K562 (cell line): ENCODE measurements around the gene KCNC4. TPM values are rescaled to one million over a fixed set of nuclear protein-coding genes. Genes with fewer than 3 reads are reported as not detected.

ENCODE experiments used
- ATAC-seq: fragments of 200-7000 bp; cut with Tn5 transposase; 3 replicates; pipeline ENCODE4 v1.9.1; 2020; ENCODE audit warnings: moderate library complexity
- BruUV-seq: library from RNA; stranded (reverse); fragments of 400-500 nt; replicated peaks from 2 replicates; lab custom pipeline; 2021; lab: Mats Ljungman, UMichigan
- CTCF ChIA-PET: fragments of 300-600 bp; formaldehyde crosslinking; extraction: SDS; loops from one replicate; lab custom pipeline; 2021; ENCODE audit warnings: low intra/inter-chr PET ratio; lab: Yijun Ruan, JAX
- POLR2A ChIA-PET: fragments of 300-600, 350-650 bp; sonication (Branson Sonifier 250); formaldehyde crosslinking; extraction: SDS; loops from one replicate; lab custom pipeline; 2021; ENCODE audit warnings: antibody characterized with exemption, inconsistent platforms; lab: Yijun Ruan, JAX
- DNase-seq, 4 experiments: peaks; one replicate each; pipeline versions ENCODE4 v3.0.0 to v3.0.0-alpha.2; 2011 to 2018; ENCODE audit warnings: low spot score in 3 of 4, mixed read lengths in 3 of 4; ENCODE audit errors: extremely low read depth in 1 of 4
- FAIRE-seq: peaks from 2 replicates; lab custom pipeline; 2011; peaks lifted over from hg19 to GRCh38; lab: Jason Lieb, UNC
- H2AFZ ChIP-seq: 2 replicates; pipeline ENCODE4 v1.6.0; 2011; ENCODE audit warnings: low read depth, low read length, control low read depth, inconsistent platforms
- H3K27ac ChIP-seq: fragments of 200-600 bp; 3 replicates; pipeline ENCODE4 v1.8.0; 2011; ENCODE audit warnings: low read depth, mild to moderate bottlenecking, control low read depth, inconsistent platforms, low read length, moderate library complexity, mixed read lengths; ENCODE audit errors: extremely low read depth
- H3K27me3 ChIP-seq, 2 experiments: fragments of 300-600 bp in 1 of 2; 2 replicates in 1 of 2; 3 replicates in 1 of 2; pipeline versions ENCODE4 v1.6.0 to v1.8.0; 2011; ENCODE audit warnings: inconsistent platforms in 2 of 2, low read length in 2 of 2, mild to moderate bottlenecking in 1 of 2, mixed read lengths in 1 of 2, moderate library complexity in 1 of 2; ENCODE audit not compliant: control insufficient read depth in 2 of 2, insufficient read depth in 2 of 2
- H3K36me3 ChIP-seq: fragments of 300-600 bp; 3 replicates; pipeline ENCODE4 v1.8.0; 2011; ENCODE audit warnings: mild to moderate bottlenecking, low read length, inconsistent platforms; ENCODE audit not compliant: control insufficient read depth, insufficient read depth
- H3K4me1 ChIP-seq, 2 experiments: fragments of 200-600 bp in 1 of 2; replicated peaks in 1 of 2; 2 replicates in 1 of 2; 3 replicates in 1 of 2; pipeline versions ENCODE4 v1.5.1 to v1.8.0; 2011; ENCODE audit warnings: inconsistent platforms in 2 of 2, low read length in 2 of 2, mild to moderate bottlenecking in 1 of 2, mixed read lengths in 1 of 2, moderate library complexity in 1 of 2; ENCODE audit not compliant: control insufficient read depth in 2 of 2, insufficient read depth in 2 of 2
- H3K4me2 ChIP-seq: 2 replicates; pipeline ENCODE4 v1.6.1; 2011; ENCODE audit warnings: low read length, control low read depth, inconsistent platforms, mixed read lengths; ENCODE audit not compliant: insufficient read depth
- H3K4me3 ChIP-seq: fragments of 200-600 bp; sonication (generic), shearing (Covaris generic); 2 replicates; pipeline ENCODE4 v1.5.1; 2016; ENCODE audit warnings: control low read depth, inconsistent platforms
- H3K79me2 ChIP-seq: fragments of 200-600 bp; 3 replicates; pipeline ENCODE4 v1.8.0; 2011; ENCODE audit warnings: low read length, inconsistent platforms; ENCODE audit not compliant: control insufficient read depth, insufficient read depth
- H3K9ac ChIP-seq, 2 experiments: 2 replicates each; pipeline versions ENCODE4 v1.6.0 to v1.6.1; 2011; ENCODE audit warnings: low read depth in 2 of 2, low read length in 2 of 2, control low read depth in 1 of 2, inconsistent platforms in 1 of 2, mild to moderate bottlenecking in 1 of 2, mixed read lengths in 1 of 2; ENCODE audit not compliant: insufficient read depth in 1 of 2
- H3K9me1 ChIP-seq: one replicate; pipeline ENCODE4 v1.6.0; 2011; ENCODE audit warnings: inconsistent platforms, mild to moderate bottlenecking, low read length, moderate library complexity; ENCODE audit not compliant: control insufficient read depth, insufficient read depth
- H3K9me3 ChIP-seq: replicated peaks from 2 replicates; pipeline ENCODE4 v1.5.1; 2011; ENCODE audit warnings: low read depth, low read length, inconsistent platforms; ENCODE audit not compliant: control insufficient read depth, insufficient read depth
- H4K20me1 ChIP-seq: replicated peaks from 2 replicates; pipeline ENCODE4 v1.6.1; 2011; ENCODE audit warnings: low read length, inconsistent platforms, mixed read lengths; ENCODE audit not compliant: control insufficient read depth, insufficient read depth
- ARHGAP35 ChIP-seq: fragments of 450-650 bp; IDR thresholded peaks from 2 replicates; pipeline ENCODE4 v1.6.1; 2018; ENCODE audit not compliant: partially characterized antibody
- ATF3 ChIP-seq, 2 experiments: fragments of 450-650 bp in 1 of 2; sonication (generic) in 1 of 2; formaldehyde crosslinking in 1 of 2; IDR thresholded peaks in 1 of 2; conservative IDR thresholded peaks in 1 of 2; 2 replicates each; pipeline versions ENCODE4 v1.6.1 to v1.8.1; 2016 to 2023; ENCODE audit warnings: mild to moderate bottlenecking in 2 of 2, moderate library complexity in 2 of 2, inconsistent platforms in 1 of 2, missing genetic modification reagents in 1 of 2
- HDAC2 ChIP-seq: fragments of 450-650 bp; IDR thresholded peaks from 2 replicates; pipeline ENCODE4 v1.6.1; 2016; ENCODE audit warnings: mild to moderate bottlenecking
- KDM2B ChIP-seq: fragments of 250-450 bp; sonication (Bioruptor Pico); IDR thresholded peaks from 2 replicates; pipeline ENCODE4 v1.8.0; 2021; ENCODE audit warnings: mild to moderate bottlenecking, moderate library complexity
- MTA2 ChIP-seq: fragments of 450-650 bp; IDR thresholded peaks from 2 replicates; pipeline ENCODE4 v1.6.1; 2016; ENCODE audit warnings: low read depth
- MYC ChIP-seq, 2 experiments: fragments of 250-450 bp in 1 of 2; sonication (Bioruptor Pico) in 1 of 2; IDR thresholded peaks; 2 replicates each; pipeline versions ENCODE4 v1.5.1 to v1.6.1; 2012 to 2021; ENCODE audit warnings: low read depth in 2 of 2, borderline replicate concordance in 1 of 2, improper control_type of control experiment in 1 of 2, low read length in 1 of 2, mild to moderate bottlenecking in 1 of 2, moderate library complexity in 1 of 2
- PTRF ChIP-seq: fragments of 450-650 bp; IDR thresholded peaks from 2 replicates; pipeline ENCODE4 v1.6.1; 2016; ENCODE audit warnings: mild to moderate bottlenecking, missing genetic modification characterization, missing compliant biosample characterization
- SIRT6 ChIP-seq: IDR thresholded peaks from one replicate; pipeline ENCODE4 v1.6.1; 2012; ENCODE audit warnings: low read depth, mild to moderate bottlenecking, control low read depth, inconsistent platforms, low read length, moderate library complexity
- TCF15 ChIP-seq: fragments of 250-450 bp; sonication (Bioruptor Pico); IDR thresholded peaks from 2 replicates; pipeline ENCODE4 v1.8.0; 2022; ENCODE audit warnings: moderate library complexity, mild to moderate bottlenecking, inconsistent platforms
- TCF3 ChIP-seq: sonication (generic); formaldehyde crosslinking; IDR thresholded peaks from 2 replicates; pipeline ENCODE4 v1.4.0; 2020; ENCODE audit warnings: mild to moderate bottlenecking, missing genetic modification reagents
- USF1 ChIP-seq: sonication (generic); formaldehyde crosslinking; IDR thresholded peaks from 2 replicates; pipeline ENCODE4 v1.9.0; 2022; ENCODE audit warnings: mild to moderate bottlenecking, missing genetic modification reagents
- VEZF1 ChIP-seq: fragments of 200-800 bp; sonication (Bioruptor generic); IDR thresholded peaks from 2 replicates; pipeline ENCODE4 v1.6.1; 2017; ENCODE audit warnings: missing genetic modification characterization, missing compliant biosample characterization
- ZNF507 ChIP-seq: conservative IDR thresholded peaks from 2 replicates; pipeline ENCODE4 v1.6.1; 2017; ENCODE audit warnings: missing genetic modification characterization, missing compliant biosample characterization
- ZNF639 ChIP-seq, 2 experiments: fragments of 200-800 bp in 1 of 2; sonication (Bioruptor generic) in 1 of 2; sonication (generic) in 1 of 2; formaldehyde crosslinking in 1 of 2; IDR thresholded peaks in 1 of 2; conservative IDR thresholded peaks in 1 of 2; 2 replicates each; pipeline versions ENCODE4 v1.5.0 to v1.6.1; 2016 to 2020; ENCODE audit warnings: missing compliant biosample characterization in 1 of 2, missing genetic modification characterization in 1 of 2, missing genetic modification reagents in 1 of 2
- WGBS: fragments of 100-300 bp; shearing (Covaris generic); methylation state at CpG from one replicate; pipeline ENCODE4 v1.1.6; 2016; ENCODE audit warnings: low coverage, mixed read lengths; ENCODE audit not compliant: insufficient coverage; ENCODE audit errors: missing lambda C conversion rate; 5-methylcytosine and 5-hydroxymethylcytosine counted together
- in situ Hi-C: fragments of 300-500 bp; cut with MboI; formaldehyde crosslinking; loops from 4 replicates; pipeline ENCODE4 v1.15.0; 2018; ENCODE audit warnings: inconsistent platforms, mixed read lengths
- intact Hi-C: fragments of 100-400 bp; cut with micrococcal nuclease; formaldehyde crosslinking; loops from 2 replicates; pipeline ENCODE4 v1.14.2; 2022
- polyA plus RNA-seq, 8 experiments: library from polyadenylated mRNA; depleted of rRNA in 4 of 8; stranded (reverse) in 5 of 8; unstranded in 3 of 8; fragments of >200 nt; fragmentation: Nextera tagmentation in 2 of 8; fragmentation: Illumina TruSeq in 1 of 8; extraction: Ambion mirVana in 2 of 8; extraction: Trizol in 1 of 8; gene quantifications; 2 replicates each; pipeline versions ENCODE4 v1.2.1 to v1.2.3, GENCODE V29; 2011 to 2014; ENCODE audit warnings: inconsistent platforms in 1 of 8, missing spikeins in 1 of 8
- total RNA-seq, 7 experiments: library from RNA; depleted of rRNA in 6 of 7; stranded (reverse); fragments of >200 nt in 6 of 7; fragmentation: Illumina TruSeq in 2 of 7; extraction: Trizol in 2 of 7; gene quantifications; 2 replicates each; pipeline versions ENCODE4 v1.2.1 to v1.2.3, GENCODE V29; 2011 to 2021; ENCODE audit warnings: low replicate concordance in 1 of 7

The KCNC4 gene
- total and polyA plus RNA-seq, 9 of the 15 experiments (the other 6 are each of a cell fraction or from before 2014, with no cell fraction given) = 0.07 to 1.8 (median 0.73) TPM

GRCh38 chr1:110235181-110235833 is 25.2 kb downstream of the KCNC4 start:
- H4K20me1 ChIP-seq = peaks cover 3% of the 10 kb centered on the region; the same call in 1 of the 2 replicates
- TF ChIP-seq MYC (IDR thresholded peaks at IDR 0.05; ENCODE audit: low read depth, low read length) (no peak), MYC (CRISPR knock-in tag; IDR thresholded peaks at IDR 0.05; ENCODE audit: borderline replicate concordance, low read depth) (no peak), ZNF507 (no peak), MTA2 (no peak), TCF15 (no peak), VEZF1 (CRISPR knock-in tag) (no peak), SIRT6 (no peak), TCF3 (CRISPR knock-in tag) (no peak), ARHGAP35 (no peak), USF1 (CRISPR knock-in tag) (no peak), ATF3 (IDR thresholded peaks at IDR 0.05) (no peak), ATF3 (CRISPR knock-in tag; conservative IDR thresholded peaks at IDR 0.05) (no peak), PTRF (tag) (no peak), HDAC2 (no peak), KDM2B (no peak), ZNF639 (CRISPR knock-in tag; conservative IDR thresholded peaks at IDR 0.05 in 1 of 2, IDR thresholded peaks at IDR 0.05 in 1 of 2) (no peak)
- H2AFZ ChIP-seq = 0 out of 2 replicates have a peak overlapping the region, but pooled peaks have one; percentile 28
- peak overlapping the region; percentile 39 for H3K4me2 ChIP-seq
- no peaks in the 10 kb centered on the region for H3K9me3 ChIP-seq
- ATAC-seq (no peak; the same call in 2 of the 3 replicates), FAIRE-seq (no peak), DNase-seq (no peak)
- no peaks in the 10 kb centered on the region for H3K9me1 ChIP-seq
- intact Hi-C loops (no loop called here), in situ Hi-C loops (no loop called here)
- CTCF ChIA-PET = no interaction called here
- BruUV-seq = no TSS peak
- H3K9ac ChIP-seq = peak overlapping the region in 1 of 2 experiments; percentile 6; a peak in 2 of 4 replicates
- H3K79me2 ChIP-seq = no peaks in the 10 kb centered on the region
- POLR2A ChIA-PET = interaction anchor here (0.6 to 1.8 kb wide), 3 partner anchors 10 to 56 kb away, joined by 3 to 9 read pairs (median 3); no protein-coding TSS in a partner anchor
- H3K27me3 ChIP-seq = peaks cover 24 to 76% of the 10 kb centered on the region in 2 experiments
- peaks cover 3 to 18% of the 10 kb centered on the region in 2 experiments; a peak in 4 of 5 replicates for H3K4me1 ChIP-seq
- peak overlapping the region; percentile 40; the same call in 1 of the 3 replicates for H3K27ac ChIP-seq
- no peaks in the 10 kb centered on the region for H3K36me3 ChIP-seq
- H3K4me3 ChIP-seq = no peak overlapping the region
- WGBS = 20% methylated on average over 13 of the region's 13 CpGs
